CD4-positive, alpha-beta T cell treated with Interleukin-2 at 100 ng/mL for 4 hours (primary cell): ENCODE measurements around the gene PFKFB4.
"Not testable (repeated sequence)": the region's sequence is repeated elsewhere in the genome, so short reads cannot be mapped to it uniquely, and the experiment has no call there.

Experiments used
- DNase-seq: peaks from one replicate; pipeline ENCODE4 v3.0.0-alpha.2; 2020; ENCODE audit warnings: low spot score

Gene PFKFB4

GRCh38 chr3:48530701-48531100 lies 25.9 kb downstream of the PFKFB4 start:
- not testable (repeated sequence) for DNase-seq

GRCh38 chr3:48528754-48529153 lies 27.8 kb downstream of the PFKFB4 start:
- no peak for DNase-seq

- DNase-seq, result no peak
Observed at GRCh38 chr3:48528048-48528447, 28.6 kb downstream of the PFKFB4 start.

GRCh38 chr3:48524970-48525369 lies 31.6 kb downstream of the PFKFB4 start:
- no peak for DNase-seq

GRCh38 chr3:48521635-48522034 lies 35.0 kb downstream of the PFKFB4 start:
- DNase-seq, result no peak

- DNase-seq, result no peak
Observed at GRCh38 chr3:48519277-48519643, 37.3 kb downstream of the PFKFB4 start.

- no peak for DNase-seq
Observed at GRCh38 chr3:48518638-48519276, 37.8 kb downstream of the PFKFB4 start.

- no peak for DNase-seq
Observed at GRCh38 chr3:48518069-48518468, 38.5 kb downstream of the PFKFB4 start.

- peak; percentile 21 for DNase-seq
Observed at GRCh38 chr3:48516571-48516970, 40.0 kb downstream of the PFKFB4 start.

GRCh38 chr3:48514431-48515227 lies 42.0 kb downstream of the PFKFB4 start:
- DNase-seq, result peak; percentile 50

GRCh38 chr3:48511551-48511950 lies 45.1 kb downstream of the PFKFB4 start:
- no peak for DNase-seq

- peak; percentile 81 for DNase-seq
Observed at GRCh38 chr3:48507256-48508061, 49.1 kb downstream of the PFKFB4 start.

GRCh38 chr3:48505968-48506504 lies 50.6 kb downstream of the PFKFB4 start:
- no peak for DNase-seq

- no peak for DNase-seq
Observed at GRCh38 chr3:48505146-48505545, 51.5 kb downstream of the PFKFB4 start.

- peak; percentile 42 for DNase-seq
Observed at GRCh38 chr3:48504051-48504946, 52.3 kb downstream of the PFKFB4 start, which contains the start of gene SHISA5. Gene SHISA5, minus strand, starts transcription at chr3:48504174. Its CDS starts 80 bp downstream, at chr3:48504094.

- no peak for DNase-seq
Observed at GRCh38 chr3:48503401-48504050, 53.1 kb downstream of the PFKFB4 start.

- no peak for DNase-seq
Observed at GRCh38 chr3:48502728-48503168, 53.9 kb downstream of the PFKFB4 start.

- no peak for DNase-seq
Observed at GRCh38 chr3:48502121-48502520, 54.5 kb downstream of the PFKFB4 start.

GRCh38 chr3:48501196-48501595 lies 55.4 kb downstream of the PFKFB4 start:
- no peak for DNase-seq

GRCh38 chr3:48500656-48501055 lies 55.9 kb downstream of the PFKFB4 start:
- no peak for DNase-seq

GRCh38 chr3:48493203-48493501 lies 63.5 kb downstream of the PFKFB4 start:
- no peak for DNase-seq
